Endothelial cell of umbilical vein (primary cell): Measurements from ENCODE around the gene TMEM183A. TPM values are rescaled to one million over a fixed set of nuclear protein-coding genes. Genes with fewer than 3 reads are reported as not detected.

Experiments used
- BruUV-seq: library from RNA; stranded (reverse); fragments of 400-500 nt; replicated peaks from 2 replicates; lab custom pipeline; 2021; lab: Mats Ljungman, UMichigan
- CTCF ChIA-PET: fragments of 300-600, 350-600 bp; sonication (Branson Sonifier 250); formaldehyde crosslinking; loops from one replicate; lab custom pipeline; 2021; ENCODE audit warnings: antibody characterized with exemption, inconsistent platforms; lab: Charles Lee
- POLR2A ChIA-PET: fragments of 300-600, 350-600 bp; sonication (Branson Sonifier 250); formaldehyde crosslinking; loops from one replicate; lab custom pipeline; 2021; ENCODE audit warnings: antibody characterized with exemption, inconsistent platforms; lab: Charles Lee
- DNase-seq: peaks from one replicate; pipeline ENCODE4 v3.0.0-alpha.2; 2011; ENCODE audit warnings: low read depth, low spot score
- FAIRE-seq: peaks from 2 replicates; lab custom pipeline; 2011; peaks lifted over from hg19 to GRCh38; lab: Jason Lieb, UNC
- H2AFZ ChIP-seq: 2 replicates; pipeline ENCODE4 v1.6.0; 2012; ENCODE audit warnings: low read depth, low read length, control low read depth, inconsistent platforms
- H3K27ac ChIP-seq: 2 replicates; pipeline ENCODE4 v1.5.1; 2011; ENCODE audit warnings: low read depth, mild to moderate bottlenecking, control low read depth, low read length, moderate library complexity; ENCODE audit not compliant: insufficient read depth
- H3K27me3 ChIP-seq, 2 experiments: 2 replicates each; pipeline versions ENCODE4 v1.6.0 to v1.6.1; 2011; ENCODE audit warnings: low read length in 2 of 2, mixed read lengths in 1 of 2; ENCODE audit not compliant: control insufficient read depth in 2 of 2, insufficient read depth in 2 of 2
- H3K36me3 ChIP-seq, 2 experiments: 2 replicates in 1 of 2; 3 replicates in 1 of 2; pipeline ENCODE4 v1.5.1; 2011; ENCODE audit warnings: low read length in 2 of 2, mild to moderate bottlenecking in 1 of 2, moderate library complexity in 1 of 2; ENCODE audit not compliant: control insufficient read depth in 2 of 2, insufficient read depth in 2 of 2; ENCODE audit errors: extremely low read depth in 1 of 2
- H3K4me1 ChIP-seq: 3 replicates; pipeline ENCODE4 v1.5.1; 2011; ENCODE audit warnings: mild to moderate bottlenecking, low read length; ENCODE audit not compliant: control insufficient read depth, insufficient read depth; ENCODE audit errors: extremely low read depth
- H3K4me2 ChIP-seq: 2 replicates; pipeline ENCODE4 v1.6.1; 2011; ENCODE audit warnings: low read length, control low read depth, mixed read lengths; ENCODE audit not compliant: insufficient read depth
- H3K4me3 ChIP-seq, 3 experiments: fragments of 200-600 bp in 1 of 3; sonication (generic), shearing (Covaris generic) in 1 of 3; replicated peaks in 1 of 3; 2 replicates each; pipeline ENCODE4 v1.5.1; 2011 to 2016; ENCODE audit warnings: control low read depth in 3 of 3, low read length in 3 of 3, mild to moderate bottlenecking in 2 of 3, inconsistent platforms in 1 of 3, low read depth in 1 of 3, moderate library complexity in 1 of 3; ENCODE audit not compliant: insufficient read depth in 1 of 3
- H3K79me2 ChIP-seq: 2 replicates; pipeline ENCODE4 v1.6.0; 2012; ENCODE audit warnings: low read length, inconsistent platforms; ENCODE audit not compliant: control insufficient read depth, insufficient read depth
- H3K9ac ChIP-seq: replicated peaks from 2 replicates; pipeline ENCODE3; 2011; ENCODE audit warnings: low read length, control low read depth; ENCODE audit not compliant: insufficient read depth; ENCODE audit errors: extremely low read depth
- H3K9me1 ChIP-seq: replicated peaks from 3 replicates; pipeline ENCODE4 v1.6.0; 2011; ENCODE audit warnings: mild to moderate bottlenecking, low read length; ENCODE audit not compliant: control insufficient read depth, insufficient read depth; ENCODE audit errors: extremely low read depth
- H3K9me3 ChIP-seq: replicated peaks from 2 replicates; pipeline ENCODE4 v1.5.1; 2012; ENCODE audit warnings: low read length, inconsistent platforms; ENCODE audit not compliant: control insufficient read depth, insufficient read depth
- H4K20me1 ChIP-seq: replicated peaks from 2 replicates; pipeline ENCODE3; 2011; ENCODE audit warnings: mild to moderate bottlenecking, low read length; ENCODE audit not compliant: control insufficient read depth, insufficient read depth; ENCODE audit errors: extremely low read depth
- CTCF ChIP-seq, 2 donors: IDR thresholded peaks; 1 replicate in 1 of 2; 2 replicates in 1 of 2; pipeline ENCODE4 v1.5.1; 2011; ENCODE audit warnings: low read length in 2 of 2, mild to moderate bottlenecking in 2 of 2, moderate library complexity in 2 of 2, control low read depth in 1 of 2, inconsistent platforms in 1 of 2, low read depth in 1 of 2; ENCODE audit not compliant: insufficient read depth in 1 of 2; ENCODE audit errors: extremely low read depth in 1 of 2
- EZH2 ChIP-seq: IDR thresholded peaks from 2 replicates; pipeline ENCODE4 v1.6.1; 2012; ENCODE audit warnings: borderline replicate concordance, low read depth, mild to moderate bottlenecking, moderate library complexity, low read length, inconsistent platforms; ENCODE audit not compliant: severe bottlenecking
- FOS ChIP-seq: IDR thresholded peaks from 2 replicates; pipeline ENCODE4 v1.6.1; 2011; ENCODE audit warnings: mild to moderate bottlenecking, low read length, moderate library complexity, borderline replicate concordance; ENCODE audit not compliant: insufficient read depth
- GATA2 ChIP-seq: IDR thresholded peaks from 2 replicates; pipeline ENCODE4 v1.7.0; 2011; ENCODE audit warnings: low read depth, mild to moderate bottlenecking, moderate library complexity, mixed read lengths, low read length; ENCODE audit not compliant: insufficient read length, insufficient read depth
- JUN ChIP-seq: IDR thresholded peaks from 2 replicates; pipeline ENCODE4 v1.6.1; 2011; ENCODE audit warnings: borderline replicate concordance, low read depth; ENCODE audit not compliant: insufficient read length, insufficient read depth
- MAX ChIP-seq: IDR thresholded peaks from 2 replicates; pipeline ENCODE4 v1.6.1; 2011; ENCODE audit not compliant: insufficient read depth, insufficient read length
- MYC ChIP-seq: IDR thresholded peaks from one replicate; pipeline ENCODE4 v1.6.1; 2011; ENCODE audit warnings: mild to moderate bottlenecking, low read depth, low read length
- POLR2A ChIP-seq: IDR thresholded peaks from 2 replicates; pipeline ENCODE4 v1.6.1; 2012; ENCODE audit warnings: low read depth, mild to moderate bottlenecking, control low read depth, low read length
- POLR2AphosphoS5 ChIP-seq: IDR thresholded peaks from 2 replicates; pipeline ENCODE4 v1.6.1; 2012; ENCODE audit warnings: low read depth, mild to moderate bottlenecking, control low read depth, low read length, moderate library complexity; ENCODE audit not compliant: insufficient read depth
- dilution Hi-C: fragments of 300-500 bp; cut with MboI; formaldehyde crosslinking; loops from one replicate; pipeline ENCODE4 v1.15.0; 2019; ENCODE audit warnings: low sequenced_read_pairs; ENCODE audit not compliant: extremely low pct_ligation_motif_present
- intact Hi-C: fragments of 100-400 bp; cut with micrococcal nuclease; formaldehyde crosslinking; loops from one replicate; pipeline ENCODE4 v1.10.0; 2022
- polyA plus RNA-seq, 4 experiments: library from polyadenylated mRNA; depleted of rRNA in 3 of 4; stranded (reverse) in 3 of 4; unstranded in 1 of 4; fragments of >200 nt; gene quantifications; 2 replicates each; pipeline versions ENCODE4 v1.2.1 to v1.2.3, GENCODE V29; 2011 to 2012; ENCODE audit warnings: missing spikeins in 1 of 4
- total RNA-seq: library from RNA; stranded (reverse); gene quantifications from 2 replicates; pipeline ENCODE4 v1.2.3, GENCODE V29; 2021

Gene TMEM183A
- total and polyA plus RNA-seq, 2 donors (not counting 3 experiments of a cell fraction or from before 2014, with no cell fraction given) = 59.4 to 110 TPM

GRCh38 chr1:203066965-203067364, 59.8 kb downstream of the TMEM183A start:
- dilution Hi-C loops (no loop called here), intact Hi-C loops (no loop called here)
- H3K9me3 ChIP-seq = no peaks in the 10 kb centered on the region
- H3K27ac ChIP-seq = no peak overlapping the region
- H3K27me3 ChIP-seq = peaks cover 3 to 12% of the 10 kb centered on the region in 2 experiments
- DNase-seq = no peak
- no peak for FAIRE-seq
- no TSS peak for BruUV-seq
- H3K4me3 ChIP-seq = no peak overlapping the region
- no peak overlapping the region for H3K4me2 ChIP-seq
- no peak overlapping the region for H2AFZ ChIP-seq
- H3K9ac ChIP-seq = no peak overlapping the region
- H3K36me3 ChIP-seq = no peaks in the 10 kb centered on the region
- POLR2A ChIA-PET = no interaction called here
- H3K79me2 ChIP-seq = no peaks in the 10 kb centered on the region
- H3K9me1 ChIP-seq = no peaks in the 10 kb centered on the region
- no peaks in the 10 kb centered on the region for H4K20me1 ChIP-seq
- H3K4me1 ChIP-seq = no peaks in the 10 kb centered on the region
- no peak for TF ChIP-seq CTCF (IDR thresholded peaks at IDR 0.05; ENCODE audit: extremely low read depth in 1 of 2, insufficient read depth in 1 of 2, low read depth in 1 of 2, low read length in 2 of 2)
- TF ChIP-seq GATA2 = no peak
- no peak for TF ChIP-seq POLR2AphosphoS5
- CTCF ChIA-PET = interaction anchor here (1.0 to 2.5 kb wide), 4 partner anchors 27 to 200 kb away, joined by 3 to 10 read pairs (median 8); no protein-coding TSS in a partner anchor

- CTCF ChIA-PET = interaction anchor here (1.3 to 2.4 kb wide), 2 partner anchors 15 to 29 kb away, joined by 3 to 10 read pairs; no protein-coding TSS in a partner anchor
- Histone ChIP-seq H4K20me1 (no peaks in the 10 kb centered on the region), H3K9ac (no peak overlapping the region), H3K36me3 (no peaks in the 10 kb centered on the region), H3K4me1 (no peaks in the 10 kb centered on the region), H2AFZ (no peak overlapping the region), H3K79me2 (no peaks in the 10 kb centered on the region), H3K27ac (no peak overlapping the region), H3K9me3 (no peaks in the 10 kb centered on the region), H3K4me3 (no peak overlapping the region), H3K27me3 (peaks cover 20 to 23% of the 10 kb centered on the region in 2 experiments), H3K9me1 (no peaks in the 10 kb centered on the region), H3K4me2 (no peak overlapping the region)
- POLR2A ChIA-PET = no interaction called here
- dilution Hi-C loops (no loop called here), intact Hi-C loops (no loop called here)
- no TSS peak for BruUV-seq
- no peak for FAIRE-seq
- no peak for TF ChIP-seq EZH2
- no peak for TF ChIP-seq MYC
- TF ChIP-seq GATA2 = no peak
- TF ChIP-seq POLR2AphosphoS5 = no peak
- no peak for TF ChIP-seq POLR2A
- no peak for TF ChIP-seq JUN
- TF ChIP-seq CTCF (IDR thresholded peaks at IDR 0.05; ENCODE audit: extremely low read depth in 1 of 2, insufficient read depth in 1 of 2, low read depth in 1 of 2, low read length in 2 of 2) = no peak
- TF ChIP-seq FOS = no peak
- TF ChIP-seq MAX = no peak
- no peak for DNase-seq
Observed at GRCh38 chr1:203069030-203069747, 62.0 kb downstream of the TMEM183A start.
